CD4-positive, CD25-positive, alpha-beta regulatory T cell (primary cell): ENCODE measurements around the gene ZFP57. TPM values are rescaled to one million over a fixed set of nuclear protein-coding genes. Genes with fewer than 3 reads are reported as not detected.

Experiments used
- ATAC-seq, 2 donors: fragments of 150-1000 bp; cut with Tn5 transposase; one replicate each; pipeline ENCODE4 v1.10.0; 2021; ENCODE audit warnings: low read depth in 2 of 2, moderate number of reproducible peaks in 2 of 2, moderate library complexity in 1 of 2
- DNase-seq, 3 donors: peaks; one replicate each; pipeline versions ENCODE4 v3.0.0 to v3.0.0-alpha.2; 2012 to 2022; ENCODE audit warnings: mixed read lengths in 1 of 3
- H3K27ac ChIP-seq: one replicate; pipeline ENCODE4 v1.7.0; 2013; ENCODE audit warnings: mild to moderate bottlenecking, low read length; ENCODE audit not compliant: insufficient read depth, poor library complexity, severe bottlenecking
- H3K27me3 ChIP-seq: one replicate; pipeline ENCODE4 v1.7.0; 2013; ENCODE audit warnings: low read length; ENCODE audit not compliant: control insufficient read depth, insufficient read depth
- H3K36me3 ChIP-seq: one replicate; pipeline ENCODE4 v1.7.0; 2013; ENCODE audit warnings: mild to moderate bottlenecking, low read length, moderate library complexity; ENCODE audit not compliant: control insufficient read depth, insufficient read depth
- H3K4me1 ChIP-seq: 2 replicates; pipeline ENCODE4 v1.7.0; 2013; ENCODE audit warnings: mild to moderate bottlenecking, low read length; ENCODE audit not compliant: insufficient read depth, control insufficient read depth, poor library complexity, severe bottlenecking
- H3K4me3 ChIP-seq: one replicate; pipeline ENCODE4 v1.7.0; 2013; ENCODE audit warnings: low read depth, mild to moderate bottlenecking, low read length, moderate library complexity
- H3K9me3 ChIP-seq, 2 experiments: 1 replicate in 1 of 2; 2 replicates in 1 of 2; pipeline ENCODE4 v1.7.0; 2013; ENCODE audit warnings: low read length in 2 of 2, mild to moderate bottlenecking in 1 of 2, moderate library complexity in 1 of 2; ENCODE audit not compliant: control insufficient read depth in 2 of 2
- H3K27ac Mint-ChIP-seq, 3 donors: one replicate each; pipeline ENCODE4 v1.8.0; 2020 to 2022; ENCODE audit warnings: mild to moderate bottlenecking in 3 of 3, mixed read lengths in 3 of 3, moderate library complexity in 2 of 3
- H3K27me3 Mint-ChIP-seq: one replicate; pipeline ENCODE4 v1.8.0; 2022; ENCODE audit warnings: mild to moderate bottlenecking, mixed read lengths
- H3K36me3 Mint-ChIP-seq: one replicate; pipeline ENCODE4 v1.8.0; 2020; ENCODE audit warnings: mixed read lengths
- H3K4me1 Mint-ChIP-seq, 4 donors: one replicate each; pipeline ENCODE4 v1.8.0; 2020 to 2022; ENCODE audit warnings: mixed read lengths in 4 of 4, mild to moderate bottlenecking in 1 of 4
- H3K4me3 Mint-ChIP-seq, 4 donors: one replicate each; pipeline ENCODE4 v1.8.0; 2020 to 2022; ENCODE audit warnings: mild to moderate bottlenecking in 4 of 4, mixed read lengths in 4 of 4, moderate library complexity in 3 of 4
- H3K9me3 Mint-ChIP-seq, 7 donors: one replicate each; pipeline ENCODE4 v1.8.0; 2020 to 2022; ENCODE audit warnings: mixed read lengths in 7 of 7, mild to moderate bottlenecking in 3 of 7, moderate library complexity in 2 of 7
- polyA plus RNA-seq, 4 donors: library from polyadenylated mRNA; unstranded; fragments of 300-500 nt; fragmentation: Illumina TruSeq; gene quantifications; one replicate each; pipeline ENCODE4 v1.2.3, GENCODE V29; 2021
- total RNA-seq: library from RNA; stranded (reverse); gene quantifications from one replicate; pipeline ENCODE4 v1.2.3, GENCODE V29; 2022

ZFP57 gene
- total and polyA plus RNA-seq, 5 donors from 2014 or later: 1.0 to 4.8 (median 2.4) TPM; not detected in 2

DNA sequence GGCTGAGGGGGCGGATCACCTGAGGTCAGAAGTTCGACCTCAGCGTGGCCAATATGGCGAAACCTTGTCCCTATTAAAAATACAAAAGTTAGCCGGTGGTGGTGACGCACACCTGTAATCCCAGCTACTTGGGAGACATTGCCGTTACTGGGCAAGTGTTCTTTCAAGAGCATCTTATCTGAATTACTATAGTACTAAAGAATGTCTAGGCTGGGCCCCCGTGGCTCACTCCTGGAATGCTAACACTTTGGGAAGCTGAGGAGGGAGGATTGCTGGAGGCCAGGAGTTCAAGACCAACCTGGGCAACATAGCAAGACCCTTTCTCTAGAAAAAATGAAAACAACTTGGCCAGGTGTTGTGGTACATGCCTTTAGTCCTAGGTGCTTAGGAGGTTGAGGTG lies 859 bp upstream of the ZFP57 start:
- no peak overlapping the region for H3K27ac Mint-ChIP-seq
- H3K4me3 Mint-ChIP-seq: no peak overlapping the region
- H3K9me3 Mint-ChIP-seq: no peaks in the 10 kb centered on the region
- peaks cover 38% of the 10 kb centered on the region for H3K27me3 Mint-ChIP-seq
- H3K36me3 ChIP-seq: no peaks in the 10 kb centered on the region
- DNase-seq: no peak
- no peak overlapping the region for H3K27ac ChIP-seq
- H3K36me3 Mint-ChIP-seq: no peaks in the 10 kb centered on the region
- no peaks in the 10 kb centered on the region for H3K4me1 ChIP-seq
- H3K27me3 ChIP-seq: no peaks in the 10 kb centered on the region
- no peak for ATAC-seq
- no peak overlapping the region for H3K4me3 ChIP-seq
- H3K4me1 Mint-ChIP-seq: peaks cover 0 to 14% (median 8%) of the 10 kb centered on the region in 4 donors
- no peaks in the 10 kb centered on the region for H3K9me3 ChIP-seq

DNA sequence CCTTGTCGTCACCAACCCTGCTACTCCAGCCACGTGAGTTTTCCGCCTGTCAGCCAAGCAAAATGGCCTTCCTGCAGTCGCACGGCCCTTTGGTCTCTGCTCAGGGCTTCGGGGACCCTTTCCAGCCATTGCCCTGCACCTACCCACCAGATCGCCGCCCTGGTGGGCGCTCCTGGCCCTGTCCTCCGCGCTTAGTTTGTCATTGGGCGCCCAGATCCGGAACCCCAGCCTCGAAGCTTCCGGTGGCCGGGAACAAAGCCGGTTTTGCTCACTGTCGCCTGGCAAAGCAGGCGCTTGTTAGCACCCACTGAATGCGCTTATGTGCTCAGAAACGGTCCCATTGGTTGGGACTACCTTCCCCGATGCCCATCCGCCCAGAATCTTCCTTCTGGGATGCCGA lies 536 bp downstream of the ZFP57 start:
- Histone ChIP-seq H3K36me3 (no peaks in the 10 kb centered on the region), H3K27me3 (no peaks in the 10 kb centered on the region), H3K4me3 (no peak overlapping the region), H3K4me1 (no peaks in the 10 kb centered on the region), H3K27ac (no peak overlapping the region), H3K9me3 (no peaks in the 10 kb centered on the region)
- Mint-ChIP-seq H3K27ac (no peak overlapping the region), H3K4me3 (peak overlapping the region in 2 of 4 donors; percentile 78 to 84), H3K4me1 (peaks cover 0 to 14% (median 8%) of the 10 kb centered on the region in 4 donors), H3K36me3 (no peaks in the 10 kb centered on the region), H3K27me3 (peaks cover 40% of the 10 kb centered on the region), H3K9me3 (no peaks in the 10 kb centered on the region)
- DNase-seq (peak in 1 of 3 donors; percentile 18), ATAC-seq (no peak)

DNA sequence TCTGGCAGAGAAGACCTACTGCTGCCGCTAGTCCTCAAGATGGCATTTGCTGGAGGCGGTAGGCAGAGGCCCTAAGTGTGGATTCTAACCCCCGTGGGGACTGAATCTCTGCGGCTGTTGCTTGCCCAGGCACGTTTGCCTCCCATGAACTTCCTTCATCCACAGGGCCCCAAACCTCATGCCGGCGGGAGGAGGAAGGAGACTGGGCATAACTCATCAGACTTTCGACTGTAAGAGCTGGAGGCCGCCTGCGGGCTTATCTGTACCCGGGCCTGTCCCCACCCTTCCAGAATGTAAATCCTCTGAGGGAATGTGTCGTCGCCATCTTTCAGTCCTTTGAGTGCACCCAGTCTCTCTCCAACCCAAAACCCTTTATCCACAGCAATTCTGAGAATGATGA lies 990 bp downstream of the ZFP57 start:
- Histone ChIP-seq H3K4me3 (no peak overlapping the region), H3K27ac (no peak overlapping the region), H3K27me3 (no peaks in the 10 kb centered on the region), H3K36me3 (no peaks in the 10 kb centered on the region), H3K9me3 (no peaks in the 10 kb centered on the region), H3K4me1 (no peaks in the 10 kb centered on the region)
- Mint-ChIP-seq H3K4me1 (peaks cover 0 to 14% (median 8%) of the 10 kb centered on the region in 4 donors), H3K4me3 (peak overlapping the region in 2 of 4 donors; percentile 78 to 84), H3K27ac (no peak overlapping the region), H3K36me3 (no peaks in the 10 kb centered on the region), H3K9me3 (no peaks in the 10 kb centered on the region), H3K27me3 (peaks cover 43% of the 10 kb centered on the region)
- ATAC-seq (no peak), DNase-seq (no peak)

DNA sequence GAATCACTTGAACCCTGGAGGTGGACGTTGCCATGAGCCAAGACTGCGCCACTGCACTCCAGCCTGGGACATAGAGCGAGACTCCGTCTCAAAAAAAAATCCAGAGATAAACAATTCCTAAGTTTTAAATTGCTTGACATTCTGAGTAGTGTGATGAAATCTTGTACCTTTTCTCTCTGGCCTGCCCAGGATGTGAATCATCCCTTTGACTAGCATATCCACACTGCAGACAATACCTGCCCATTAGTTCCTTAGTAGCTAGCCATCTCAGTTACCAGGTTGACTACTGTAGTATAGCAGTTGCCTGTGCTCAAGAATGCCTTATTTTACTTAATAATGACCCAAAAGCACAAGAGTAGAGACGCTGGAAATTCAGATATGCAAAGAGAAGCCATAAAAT lies 2.8 kb downstream of the ZFP57 start:
- no peaks in the 10 kb centered on the region for H3K4me1 ChIP-seq
- DNase-seq (no peak), ATAC-seq (no peak)
- Mint-ChIP-seq H3K36me3 (no peaks in the 10 kb centered on the region), H3K4me1 (peaks cover 0 to 14% (median 2%) of the 10 kb centered on the region in 4 donors), H3K9me3 (no peaks in the 10 kb centered on the region), H3K27me3 (peaks cover 35% of the 10 kb centered on the region), H3K27ac (no peak overlapping the region), H3K4me3 (no peak overlapping the region)
- H3K36me3 ChIP-seq: no peaks in the 10 kb centered on the region
- no peak overlapping the region for H3K4me3 ChIP-seq
- H3K9me3 ChIP-seq: no peaks in the 10 kb centered on the region
- H3K27ac ChIP-seq: no peak overlapping the region
- H3K27me3 ChIP-seq: no peaks in the 10 kb centered on the region

DNA sequence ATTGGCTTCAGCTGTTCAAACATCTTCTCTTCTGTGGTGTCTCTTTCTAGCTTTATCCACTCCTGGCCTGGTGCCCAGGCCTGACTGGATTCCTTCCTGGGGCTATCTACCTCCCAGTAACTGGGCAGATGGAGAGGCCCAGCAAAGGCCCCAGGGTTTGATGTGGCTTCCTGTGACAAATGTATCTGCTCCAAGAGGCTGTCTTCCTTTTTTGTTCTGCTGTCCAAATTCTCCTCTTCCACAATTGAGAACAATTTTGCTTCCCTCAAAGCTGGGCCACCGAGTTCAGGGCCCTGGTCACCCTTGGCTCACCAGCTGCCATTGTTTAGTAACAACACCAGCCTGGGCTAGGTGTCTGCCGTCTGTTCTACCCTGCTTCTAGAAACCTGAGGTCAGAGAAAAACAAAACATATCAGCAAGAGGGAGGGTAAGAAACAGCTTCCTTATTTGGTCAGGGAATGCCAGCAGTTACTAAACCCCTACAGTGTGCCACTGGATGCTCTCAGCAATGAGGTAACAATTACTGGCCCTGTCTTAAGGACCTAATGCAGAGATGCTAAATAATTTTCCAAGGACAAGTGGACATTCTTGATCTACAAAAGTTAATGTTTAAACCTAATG lies 3.9 kb downstream of the ZFP57 start:
- Mint-ChIP-seq H3K27me3 (peaks cover 35% of the 10 kb centered on the region), H3K27ac (peak overlapping the region in 1 of 3 donors; percentile 72), H3K36me3 (no peaks in the 10 kb centered on the region), H3K9me3 (no peaks in the 10 kb centered on the region), H3K4me3 (no peak overlapping the region), H3K4me1 (peaks cover 0 to 14% (median 2%) of the 10 kb centered on the region in 4 donors)
- DNase-seq (no peak), ATAC-seq (no peak)
- Histone ChIP-seq H3K9me3 (no peaks in the 10 kb centered on the region), H3K4me1 (no peaks in the 10 kb centered on the region), H3K27ac (no peak overlapping the region), H3K36me3 (no peaks in the 10 kb centered on the region), H3K4me3 (no peak overlapping the region), H3K27me3 (no peaks in the 10 kb centered on the region)

DNA sequence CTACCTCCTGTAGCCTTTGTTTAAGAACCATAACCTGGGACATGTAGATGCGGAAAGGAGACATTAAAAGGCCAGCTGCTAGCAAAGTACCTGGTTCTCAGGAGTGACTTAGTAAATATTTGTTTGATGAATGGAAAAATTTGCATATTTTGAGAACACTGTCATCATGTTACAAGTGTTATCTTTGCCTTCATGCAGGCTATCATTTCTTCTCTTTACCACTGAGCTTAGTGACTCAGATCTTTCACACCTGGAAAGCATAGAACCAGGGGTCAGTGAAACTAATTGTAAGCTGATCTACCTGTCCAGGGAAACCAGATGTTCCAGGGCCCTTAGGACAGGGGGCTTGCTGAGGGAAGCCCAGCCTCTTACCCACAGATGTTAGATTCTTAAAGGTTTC lies 5.4 kb downstream of the ZFP57 start:
- Mint-ChIP-seq H3K36me3 (no peaks in the 10 kb centered on the region), H3K27ac (peak overlapping the region in 1 of 3 donors; percentile 33)

DNA sequence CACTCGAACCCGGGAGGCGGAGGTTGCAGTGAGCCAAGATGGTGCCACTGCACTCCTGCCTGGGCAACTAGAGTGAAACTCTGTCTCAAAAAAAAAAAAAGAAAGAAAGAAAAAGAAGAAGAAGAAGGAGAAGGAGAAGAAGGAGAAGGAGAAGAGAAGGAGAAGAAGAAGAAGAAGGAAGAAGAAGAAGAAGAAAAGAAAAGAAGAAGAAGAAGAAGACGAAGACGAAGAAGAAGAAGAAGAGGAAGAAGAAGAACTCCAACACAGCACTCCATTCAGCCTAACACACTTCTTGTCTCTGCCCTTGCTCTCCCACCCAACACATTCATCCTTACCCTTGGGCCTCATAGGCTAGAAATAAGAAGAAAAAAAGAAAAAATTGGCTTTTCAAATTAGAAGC lies 6.9 kb downstream of the ZFP57 start:
- Histone ChIP-seq H3K9me3 (no peaks in the 10 kb centered on the region), H3K4me3 (no peak overlapping the region), H3K27ac (no peak overlapping the region), H3K4me1 (no peaks in the 10 kb centered on the region), H3K36me3 (no peaks in the 10 kb centered on the region), H3K27me3 (peaks cover 6% of the 10 kb centered on the region)
- no peak overlapping the region for H3K27ac Mint-ChIP-seq
- H3K36me3 Mint-ChIP-seq: no peaks in the 10 kb centered on the region
- peaks cover 24% of the 10 kb centered on the region for H3K27me3 Mint-ChIP-seq
- H3K4me1 Mint-ChIP-seq: peaks cover 0 to 5% (median 2%) of the 10 kb centered on the region in 4 donors
- ATAC-seq (no peak), DNase-seq (no peak)
- peaks cover 0 to 2% (median 0%) of the 10 kb centered on the region in 7 donors for H3K9me3 Mint-ChIP-seq
- no peak overlapping the region for H3K4me3 Mint-ChIP-seq

More for the DNA sequence above, 5.4 kb downstream of the ZFP57 start:
- H3K27me3 ChIP-seq: peaks cover 6% of the 10 kb centered on the region
- peaks cover 0 to 11% (median 2%) of the 10 kb centered on the region in 4 donors for H3K4me1 Mint-ChIP-seq
- no peaks in the 10 kb centered on the region for H3K9me3 ChIP-seq
- peaks cover 35% of the 10 kb centered on the region for H3K27me3 Mint-ChIP-seq
- H3K4me3 Mint-ChIP-seq: no peak overlapping the region
- DNase-seq: no peak
- H3K4me3 ChIP-seq: no peak overlapping the region
- peaks cover 0 to 2% (median 0%) of the 10 kb centered on the region in 7 donors for H3K9me3 Mint-ChIP-seq
- ATAC-seq: no peak
- no peaks in the 10 kb centered on the region for H3K36me3 ChIP-seq
- H3K27ac ChIP-seq: no peak overlapping the region
- H3K4me1 ChIP-seq: no peaks in the 10 kb centered on the region

DNA sequence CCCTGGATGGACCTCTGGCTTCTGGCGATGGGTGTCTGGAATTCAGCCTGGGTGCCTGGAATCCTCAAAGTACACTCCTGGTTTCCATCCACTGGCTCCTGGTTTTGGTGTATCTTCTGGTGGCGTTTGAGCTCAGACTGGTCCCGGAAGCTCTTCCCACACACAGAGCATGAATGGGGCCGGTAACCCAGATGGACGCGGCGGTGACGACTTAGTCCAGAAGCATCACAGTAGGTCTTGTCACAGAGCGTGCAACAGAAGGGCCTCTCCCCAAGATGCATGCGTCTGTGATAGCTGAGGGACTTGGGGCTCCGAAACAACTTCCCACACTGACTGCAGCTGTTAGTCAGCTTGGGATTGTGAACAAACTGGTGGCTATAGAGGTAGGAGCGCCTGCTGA lies 7.8 kb downstream of the ZFP57 start:
- Histone ChIP-seq H3K36me3 (no peaks in the 10 kb centered on the region), H3K4me1 (no peaks in the 10 kb centered on the region), H3K27ac (no peak overlapping the region), H3K27me3 (peaks cover 8% of the 10 kb centered on the region), H3K4me3 (no peak overlapping the region), H3K9me3 (no peaks in the 10 kb centered on the region)
- ATAC-seq: no peak
- Mint-ChIP-seq H3K36me3 (no peaks in the 10 kb centered on the region), H3K4me3 (no peak overlapping the region), H3K27ac (no peak overlapping the region), H3K27me3 (peaks cover 26% of the 10 kb centered on the region), H3K4me1 (peaks cover 0 to 5% (median 2%) of the 10 kb centered on the region in 4 donors), H3K9me3 (peaks cover 0 to 2% (median 0%) of the 10 kb centered on the region in 7 donors)
- no peak for DNase-seq
